HepG2 (cell line): ENCODE measurements around the gene ZNFX1. TPM values are rescaled to one million over a fixed set of nuclear protein-coding genes. Genes with fewer than 3 reads are reported as not detected.

Source experiments
- AGO2 ChIP-seq: fragments of 200-400 bp; formaldehyde crosslinking; optimal IDR thresholded peaks from 2 replicates; pipeline ENCODE3; 2017; ENCODE audit warnings: mild to moderate bottlenecking, low read depth, low read length, moderate library complexity
- BRD4 ChIP-seq: sonication (generic); formaldehyde crosslinking; IDR thresholded peaks from 2 replicates; pipeline ENCODE4 v1.4.0; 2020; ENCODE audit warnings: missing genetic modification reagents
- FOXJ3 ChIP-seq: sonication (generic); formaldehyde crosslinking; IDR thresholded peaks from 2 replicates; pipeline ENCODE4 v1.4.0; 2020; ENCODE audit warnings: missing genetic modification reagents, mild to moderate bottlenecking, borderline replicate concordance
- KDM5B ChIP-seq: sonication (generic); formaldehyde crosslinking; IDR thresholded peaks from 2 replicates; pipeline ENCODE4 v1.4.0; 2020; ENCODE audit warnings: missing genetic modification reagents, mild to moderate bottlenecking, borderline replicate concordance
- MTF2 ChIP-seq: sonication (generic); formaldehyde crosslinking; IDR thresholded peaks from 2 replicates; pipeline ENCODE4 v1.5.0; 2020; ENCODE audit warnings: missing genetic modification reagents, borderline replicate concordance
- NFIB ChIP-seq: sonication (generic); formaldehyde crosslinking; IDR thresholded peaks from 2 replicates; pipeline ENCODE4 v1.9.0; 2021; ENCODE audit warnings: missing genetic modification reagents, mild to moderate bottlenecking, borderline replicate concordance
- NONO ChIP-seq, 2 experiments: fragments of 450-650 bp in 1 of 2; sonication (generic) in 1 of 2; formaldehyde crosslinking in 1 of 2; IDR thresholded peaks in 1 of 2; conservative IDR thresholded peaks in 1 of 2; 2 replicates each; pipeline versions ENCODE4 v1.6.1 to v1.8.0; 2017 to 2022; ENCODE audit warnings: mild to moderate bottlenecking in 1 of 2, missing genetic modification reagents in 1 of 2, moderate library complexity in 1 of 2
- PHF8 ChIP-seq: sonication (generic); formaldehyde crosslinking; IDR thresholded peaks from 2 replicates; pipeline ENCODE4 v1.5.0; 2020; ENCODE audit warnings: missing genetic modification reagents
- POLR2G ChIP-seq: fragments of 200-400 bp; formaldehyde crosslinking; IDR thresholded peaks from 2 replicates; pipeline ENCODE4 v1.6.1; 2018; ENCODE audit warnings: mild to moderate bottlenecking, low read depth, low read length, moderate library complexity
- SP140L ChIP-seq: sonication (generic); formaldehyde crosslinking; IDR thresholded peaks from 2 replicates; pipeline ENCODE4 v1.4.0; 2020; ENCODE audit warnings: missing genetic modification reagents, borderline replicate concordance
- ZBTB21 ChIP-seq: sonication (generic); formaldehyde crosslinking; IDR thresholded peaks from 2 replicates; pipeline ENCODE4 v1.4.0; 2020; ENCODE audit warnings: missing genetic modification reagents
- ZNF30 ChIP-seq: sonication (generic); formaldehyde crosslinking; IDR thresholded peaks from 2 replicates; pipeline ENCODE4 v1.5.0; 2020; ENCODE audit warnings: mild to moderate bottlenecking, missing genetic modification reagents
- polyA plus RNA-seq, 8 experiments: library from polyadenylated mRNA; depleted of rRNA in 3 of 8; stranded (reverse) in 7 of 8; unstranded in 1 of 8; fragments of >200 nt; fragmentation: Illumina TruSeq in 4 of 8; extraction: Trizol in 4 of 8; gene quantifications; 2 replicates each; pipeline versions ENCODE4 v1.2.1 to v1.2.3, GENCODE V29; 2011 to 2016; ENCODE audit warnings: low read depth in 4 of 8, missing spikeins in 1 of 8, mixed read lengths in 1 of 8; ENCODE audit not compliant: insufficient read depth in 1 of 8
- total RNA-seq, 5 experiments: library from RNA; depleted of rRNA; stranded (reverse); fragments of >200 nt; fragmentation: Illumina TruSeq; extraction: Trizol; gene quantifications; 2 replicates each; pipeline ENCODE4 v1.2.3, GENCODE V29; 2016; ENCODE audit warnings: low read depth in 1 of 5
- TF ChIP-seq, protein P1 (sequence below): sonication (generic); formaldehyde crosslinking; IDR thresholded peaks from 2 replicates; pipeline ENCODE4 v1.5.0; 2020; ENCODE audit warnings: mild to moderate bottlenecking, missing genetic modification reagents, borderline replicate concordance

The ZNFX1 gene
- total and polyA plus RNA-seq, 2 of the 13 experiments (the other 11 are each of a cell fraction or from before 2014, with no cell fraction given) = 2.9 to 11.1 TPM

DNA sequence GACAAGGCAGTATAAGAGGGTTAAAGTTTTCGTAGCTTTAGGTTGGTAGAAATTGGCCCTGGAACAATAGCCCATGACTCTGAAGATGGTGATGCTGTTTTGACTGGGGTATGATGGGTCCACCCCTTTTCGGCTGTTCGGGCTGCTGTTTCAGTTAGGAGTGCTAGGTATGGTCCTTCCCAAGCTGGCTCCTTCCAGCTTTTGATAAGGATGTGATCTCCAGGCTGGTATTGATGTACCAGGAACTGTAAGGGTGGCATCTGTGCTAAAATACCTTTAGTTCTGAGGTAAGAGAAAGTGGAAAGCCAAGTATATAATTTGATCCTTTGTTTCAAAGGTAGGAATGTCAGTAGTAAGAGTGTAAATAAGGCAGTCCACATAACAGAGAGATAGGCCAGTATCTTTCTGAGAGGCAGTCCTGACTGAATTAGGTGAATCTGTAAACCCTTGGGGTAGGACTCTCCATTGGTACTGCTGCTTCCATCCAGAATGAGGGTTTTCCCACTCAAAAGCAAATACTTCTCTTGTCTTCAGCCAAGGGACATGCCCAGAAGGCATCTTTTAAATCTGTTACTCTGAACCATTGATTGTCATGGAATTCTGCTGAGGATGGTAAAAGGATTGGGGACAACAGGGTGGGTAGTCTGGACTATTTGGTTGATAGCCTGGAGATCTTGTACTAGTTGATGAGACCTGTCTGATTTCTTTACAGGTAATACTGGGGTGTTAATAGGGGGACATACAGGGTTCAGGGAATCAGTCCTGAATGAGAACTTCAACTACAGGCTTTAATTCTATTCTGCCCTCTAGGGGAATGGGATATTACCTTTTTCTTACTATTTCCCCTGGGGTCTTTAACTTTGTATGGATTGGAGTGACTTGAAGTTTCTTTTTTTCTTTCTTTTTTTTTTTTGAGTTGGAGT lies 6.1 kb upstream of the ZNFX1 start (continued):
- TF ChIP-seq, protein P1, sequence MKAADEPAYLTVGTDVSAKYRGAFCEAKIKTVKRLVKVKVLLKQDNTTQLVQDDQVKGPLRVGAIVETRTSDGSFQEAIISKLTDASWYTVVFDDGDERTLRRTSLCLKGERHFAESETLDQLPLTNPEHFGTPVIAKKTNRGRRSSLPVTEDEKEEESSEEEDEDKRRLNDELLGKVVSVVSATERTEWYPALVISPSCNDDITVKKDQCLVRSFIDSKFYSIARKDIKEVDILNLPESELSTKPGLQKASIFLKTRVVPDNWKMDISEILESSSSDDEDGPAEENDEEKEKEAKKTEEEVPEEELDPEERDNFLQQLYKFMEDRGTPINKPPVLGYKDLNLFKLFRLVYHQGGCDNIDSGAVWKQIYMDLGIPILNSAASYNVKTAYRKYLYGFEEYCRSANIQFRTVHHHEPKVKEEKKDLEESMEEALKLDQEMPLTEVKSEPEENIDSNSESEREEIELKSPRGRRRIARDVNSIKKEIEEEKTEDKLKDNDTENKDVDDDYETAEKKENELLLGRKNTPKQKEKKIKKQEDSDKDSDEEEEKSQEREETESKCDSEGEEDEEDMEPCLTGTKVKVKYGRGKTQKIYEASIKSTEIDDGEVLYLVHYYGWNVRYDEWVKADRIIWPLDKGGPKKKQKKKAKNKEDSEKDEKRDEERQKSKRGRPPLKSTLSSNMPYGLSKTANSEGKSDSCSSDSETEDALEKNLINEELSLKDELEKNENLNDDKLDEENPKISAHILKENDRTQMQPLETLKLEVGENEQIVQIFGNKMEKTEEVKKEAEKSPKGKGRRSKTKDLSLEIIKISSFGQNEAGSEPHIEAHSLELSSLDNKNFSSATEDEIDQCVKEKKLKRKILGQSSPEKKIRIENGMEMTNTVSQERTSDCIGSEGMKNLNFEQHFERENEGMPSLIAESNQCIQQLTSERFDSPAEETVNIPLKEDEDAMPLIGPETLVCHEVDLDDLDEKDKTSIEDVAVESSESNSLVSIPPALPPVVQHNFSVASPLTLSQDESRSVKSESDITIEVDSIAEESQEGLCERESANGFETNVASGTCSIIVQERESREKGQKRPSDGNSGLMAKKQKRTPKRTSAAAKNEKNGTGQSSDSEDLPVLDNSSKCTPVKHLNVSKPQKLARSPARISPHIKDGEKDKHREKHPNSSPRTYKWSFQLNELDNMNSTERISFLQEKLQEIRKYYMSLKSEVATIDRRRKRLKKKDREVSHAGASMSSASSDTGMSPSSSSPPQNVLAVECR = peak; percentile 39; the same call in 1 of the 2 replicates
- TF ChIP-seq BRD4 (CRISPR knock-in tag) (no peak), FOXJ3 (CRISPR knock-in tag) (0 out of 2 replicates have a peak, but pooled peaks have one; percentile 23), MTF2 (CRISPR knock-in tag) (peak; percentile 47; the same call in 1 of the 2 replicates), POLR2G (peak; percentile 89), PHF8 (CRISPR knock-in tag) (peak; percentile 14; the same call in 1 of the 2 replicates), NFIB (CRISPR knock-in tag) (0 out of 2 replicates have a peak, but pooled peaks have one; percentile 60), KDM5B (CRISPR knock-in tag) (no peak), ZNF30 (CRISPR knock-in tag) (no peak), SP140L (no peak), ZBTB21 (CRISPR knock-in tag) (0 out of 2 replicates have a peak, but pooled peaks have one; percentile 36), AGO2 (peak; percentile 93), NONO (IDR thresholded peaks at IDR 0.05) (no peak), NONO (CRISPR knock-in tag; conservative IDR thresholded peaks at IDR 0.05) (peak; percentile 72; the same call in 1 of the 2 replicates)
